DMS53 treated with DMSO at 0.1 percent for 48 hours (cell line): Measurements from ENCODE around the gene CETP.

ENCODE experiments used
- DNase-seq: peaks from one replicate; lab custom pipeline; 2025; ENCODE audit not compliant: unreplicated experiment; lab: John Stamatoyannopoulos, UW

The CETP gene

DNA sequence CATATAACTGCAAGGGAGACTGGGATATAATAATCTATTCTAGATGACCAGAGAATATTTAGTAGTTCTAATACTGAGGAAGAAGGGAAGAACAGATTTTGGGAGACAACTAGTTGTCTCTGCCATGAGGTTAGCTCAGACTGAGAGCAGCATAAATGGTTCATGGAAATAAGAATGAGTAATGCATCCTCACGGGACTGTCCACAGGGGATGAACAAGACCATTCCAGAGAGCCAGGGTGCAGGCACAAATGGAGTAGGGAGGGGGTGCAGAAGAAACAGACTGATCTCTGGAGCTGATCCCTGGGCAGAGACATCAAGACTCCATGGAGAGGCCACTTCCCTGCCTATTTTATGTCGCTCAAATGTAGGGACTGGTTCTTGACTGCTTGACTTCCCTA lies 58.0 kb downstream of the CETP start:
- no peak for DNase-seq

DNA sequence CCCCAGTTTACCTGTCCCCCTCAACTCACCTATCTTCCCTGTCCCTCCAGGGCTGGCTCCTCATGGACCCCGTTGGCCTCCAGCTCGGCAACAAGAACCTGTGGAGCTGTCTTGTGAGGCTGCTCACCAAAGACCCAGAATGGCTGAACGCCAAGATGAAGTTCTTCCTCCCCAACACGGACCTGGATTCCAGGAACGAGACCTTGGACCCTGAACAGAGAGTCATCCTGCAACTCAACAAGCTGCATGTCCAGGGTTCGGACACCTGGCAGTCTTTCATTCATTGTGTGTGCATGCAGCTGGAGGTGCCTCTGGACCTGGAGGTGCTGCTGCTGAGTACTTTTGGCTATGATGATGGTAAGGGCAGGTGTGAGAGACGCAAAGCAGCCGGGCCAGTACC lies 58.9 kb downstream of the CETP start:
- DNase-seq, result no peak

DNA sequence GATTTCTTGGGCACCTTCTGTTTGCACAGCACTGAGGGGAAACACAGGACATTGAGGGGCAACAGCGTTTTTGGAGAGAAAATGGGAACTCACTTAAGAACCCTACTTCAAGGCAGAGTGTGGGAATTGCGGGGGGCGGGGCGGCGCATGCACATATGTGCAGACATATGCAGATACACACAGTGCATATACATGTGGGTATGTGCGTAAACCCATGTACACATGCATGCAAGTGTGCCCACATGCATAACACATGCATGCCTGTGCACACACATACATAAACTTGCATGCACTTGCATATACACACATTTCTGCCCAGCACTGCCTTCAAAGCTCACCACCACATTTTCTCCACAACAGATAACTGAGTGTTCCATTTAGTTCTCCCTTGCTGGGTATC lies 60.0 kb downstream of the CETP start:
- DNase-seq, result no peak

DNA sequence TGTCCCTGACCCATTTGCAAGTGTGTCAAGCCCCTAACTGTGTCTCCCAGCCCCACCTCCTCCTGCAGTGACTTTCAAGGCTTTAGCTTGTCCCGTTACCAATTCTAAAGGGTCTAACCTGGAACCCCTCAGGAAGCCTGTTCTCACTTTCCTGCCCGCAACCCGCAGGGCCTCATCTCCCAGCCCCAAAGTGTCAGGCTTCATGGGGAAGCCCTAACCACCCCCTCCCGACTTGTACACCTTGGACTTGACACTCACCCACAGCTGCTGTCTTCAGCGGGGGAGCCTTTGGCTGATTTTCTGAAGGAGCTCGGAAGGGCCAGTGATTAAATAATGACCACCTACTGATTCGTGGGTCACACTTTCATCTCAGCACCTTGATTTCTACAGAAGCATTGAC lies 60.7 kb downstream of the CETP start:
- DNase-seq, result no peak

DNA sequence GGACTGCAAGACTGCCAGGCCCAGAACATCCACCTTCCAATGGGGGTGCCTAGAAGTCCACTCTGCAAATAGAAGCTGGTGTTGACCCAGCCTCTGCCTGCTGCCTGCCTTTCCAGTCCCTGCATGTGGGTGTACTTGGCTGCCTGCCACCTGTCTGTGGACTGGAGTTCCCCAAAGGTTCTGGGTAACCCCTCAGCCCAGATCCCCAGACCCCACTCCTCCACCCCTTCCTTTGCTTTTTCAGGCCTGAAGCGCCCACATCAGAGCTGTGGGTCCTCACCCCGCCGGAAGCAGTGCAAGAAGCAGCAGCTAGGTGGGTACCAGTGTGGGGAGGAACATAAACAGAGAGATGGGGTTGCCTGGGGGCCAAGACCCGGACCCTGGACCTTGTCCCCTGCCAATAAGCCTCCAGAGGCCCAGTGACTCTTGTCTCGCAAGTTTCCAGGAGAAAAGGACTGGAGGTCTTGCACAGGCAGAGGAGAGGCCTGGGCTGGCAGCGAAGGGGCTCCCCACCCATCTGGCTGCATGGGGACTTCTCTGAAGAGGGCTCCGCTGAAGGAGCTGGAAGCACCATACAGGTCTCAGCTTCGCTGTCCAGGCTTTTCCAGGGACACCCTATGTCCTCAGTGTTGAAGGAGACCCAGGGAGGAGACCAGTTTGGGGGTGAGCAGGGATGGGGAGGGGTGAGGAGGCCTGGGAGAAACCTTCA lies 61.9 kb downstream of the CETP start:
- no peak for DNase-seq

DNA sequence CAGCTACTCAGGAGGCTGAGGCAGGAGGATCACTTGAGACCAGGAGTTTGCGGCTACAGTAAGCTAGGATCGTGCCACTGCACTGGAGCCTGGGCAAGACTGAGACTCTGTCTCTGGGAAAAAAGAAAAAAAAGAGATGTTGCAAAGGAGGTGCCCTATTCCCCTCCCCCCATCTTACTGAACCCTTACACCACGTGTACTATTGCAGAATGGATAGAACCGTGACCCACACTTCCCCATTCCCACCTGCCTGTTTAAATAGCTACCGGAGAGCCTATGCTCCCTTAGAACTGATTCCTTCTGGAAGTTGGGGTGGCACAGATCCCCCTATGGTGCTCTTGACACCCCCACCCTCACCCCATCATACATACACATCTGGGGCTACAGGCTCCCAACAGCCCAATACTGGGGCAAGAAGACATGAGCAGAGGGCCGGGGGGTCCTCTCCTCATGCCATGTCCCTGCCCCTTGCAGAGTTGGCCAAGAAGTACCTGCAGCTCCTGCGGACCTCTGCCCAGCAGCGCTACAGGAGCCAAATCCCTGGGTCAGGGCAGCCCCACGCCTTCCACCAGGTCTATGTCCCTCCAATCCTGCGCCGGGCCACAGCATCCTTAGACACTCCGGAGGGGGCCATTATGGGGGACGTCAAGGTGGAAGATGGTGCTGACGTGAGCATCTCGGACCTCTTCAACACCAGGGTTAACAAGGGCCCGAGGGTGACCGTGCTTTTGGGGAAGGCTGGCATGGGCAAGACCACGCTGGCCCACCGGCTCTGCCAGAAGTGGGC lies 63.3 kb downstream of the CETP start:
- DNase-seq, result no peak

DNA sequence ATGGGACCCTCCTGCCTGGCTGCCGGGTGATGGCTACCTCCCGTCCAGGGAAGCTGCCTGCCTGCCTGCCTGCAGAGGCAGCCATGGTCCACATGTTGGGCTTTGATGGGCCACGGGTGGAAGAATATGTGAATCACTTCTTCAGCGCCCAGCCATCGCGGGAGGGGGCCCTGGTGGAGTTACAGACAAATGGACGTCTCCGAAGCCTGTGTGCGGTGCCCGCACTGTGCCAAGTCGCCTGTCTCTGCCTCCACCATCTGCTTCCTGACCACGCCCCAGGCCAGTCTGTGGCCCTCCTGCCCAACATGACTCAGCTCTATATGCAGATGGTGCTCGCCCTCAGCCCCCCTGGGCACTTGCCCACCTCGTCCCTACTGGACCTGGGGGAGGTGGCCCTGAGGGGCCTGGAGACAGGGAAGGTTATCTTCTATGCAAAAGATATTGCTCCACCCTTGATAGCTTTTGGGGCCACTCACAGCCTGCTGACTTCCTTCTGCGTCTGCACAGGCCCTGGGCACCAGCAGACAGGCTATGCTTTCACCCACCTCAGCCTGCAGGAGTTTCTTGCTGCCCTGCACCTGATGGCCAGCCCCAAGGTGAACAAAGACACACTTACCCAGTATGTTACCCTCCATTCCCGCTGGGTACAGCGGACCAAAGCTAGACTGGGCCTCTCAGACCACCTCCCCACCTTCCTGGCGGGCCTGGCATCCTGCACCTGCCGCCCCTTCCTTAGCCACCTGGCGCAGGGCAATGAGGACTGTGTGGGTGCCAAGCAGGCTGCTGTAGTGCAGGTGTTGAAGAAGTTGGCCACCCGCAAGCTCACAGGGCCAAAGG lies 64.4 kb downstream of the CETP start:
- no peak for DNase-seq

DNA sequence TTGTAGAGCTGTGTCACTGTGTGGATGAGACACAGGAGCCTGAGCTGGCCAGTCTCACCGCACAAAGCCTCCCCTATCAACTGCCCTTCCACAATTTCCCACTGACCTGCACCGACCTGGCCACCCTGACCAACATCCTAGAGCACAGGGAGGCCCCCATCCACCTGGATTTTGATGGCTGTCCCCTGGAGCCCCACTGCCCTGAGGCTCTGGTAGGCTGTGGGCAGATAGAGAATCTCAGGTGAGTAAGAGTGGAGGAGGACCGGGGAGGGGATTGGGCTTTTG lies 65.0 kb downstream of the CETP start:
- DNase-seq, result no peak

DNA sequence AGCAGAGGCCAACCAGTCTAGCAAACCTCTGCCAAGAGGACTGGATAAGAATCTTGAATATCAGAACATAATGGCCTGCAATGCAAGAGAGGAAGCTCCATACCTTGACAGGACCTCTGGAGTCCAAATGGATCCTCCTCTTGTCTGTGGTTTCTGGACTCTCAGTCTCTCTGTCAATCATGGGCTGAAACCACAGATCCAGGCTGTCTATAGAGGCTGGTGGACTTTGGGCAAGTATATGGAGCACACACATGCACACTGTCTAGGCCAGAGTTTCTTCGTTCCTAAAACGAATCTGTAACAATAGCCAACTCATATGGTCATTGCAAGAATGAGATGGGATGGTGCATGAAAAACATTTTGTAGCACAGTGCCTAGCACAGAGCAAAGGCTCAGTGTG lies 65.3 kb downstream of the CETP start:
- no peak for DNase-seq

DNA sequence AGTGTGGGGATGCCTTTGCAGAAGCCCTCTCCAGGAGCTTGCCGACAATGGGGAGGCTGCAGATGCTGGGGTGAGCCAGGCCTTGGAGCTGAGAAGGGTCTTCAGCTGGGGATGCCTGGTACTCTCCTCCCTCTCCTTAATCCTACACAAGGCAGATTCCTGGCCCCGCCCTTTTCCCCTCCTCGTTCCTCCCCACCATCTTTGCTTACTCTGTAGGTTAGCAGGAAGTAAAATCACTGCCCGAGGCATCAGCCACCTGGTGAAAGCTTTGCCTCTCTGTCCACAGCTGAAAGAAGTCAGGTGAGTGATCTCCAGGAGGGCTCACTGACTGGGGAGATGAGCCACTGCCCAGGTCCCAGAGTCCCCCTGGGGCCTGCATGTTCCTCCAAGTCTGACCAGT lies 66.3 kb downstream of the CETP start:
- no peak for DNase-seq

DNA sequence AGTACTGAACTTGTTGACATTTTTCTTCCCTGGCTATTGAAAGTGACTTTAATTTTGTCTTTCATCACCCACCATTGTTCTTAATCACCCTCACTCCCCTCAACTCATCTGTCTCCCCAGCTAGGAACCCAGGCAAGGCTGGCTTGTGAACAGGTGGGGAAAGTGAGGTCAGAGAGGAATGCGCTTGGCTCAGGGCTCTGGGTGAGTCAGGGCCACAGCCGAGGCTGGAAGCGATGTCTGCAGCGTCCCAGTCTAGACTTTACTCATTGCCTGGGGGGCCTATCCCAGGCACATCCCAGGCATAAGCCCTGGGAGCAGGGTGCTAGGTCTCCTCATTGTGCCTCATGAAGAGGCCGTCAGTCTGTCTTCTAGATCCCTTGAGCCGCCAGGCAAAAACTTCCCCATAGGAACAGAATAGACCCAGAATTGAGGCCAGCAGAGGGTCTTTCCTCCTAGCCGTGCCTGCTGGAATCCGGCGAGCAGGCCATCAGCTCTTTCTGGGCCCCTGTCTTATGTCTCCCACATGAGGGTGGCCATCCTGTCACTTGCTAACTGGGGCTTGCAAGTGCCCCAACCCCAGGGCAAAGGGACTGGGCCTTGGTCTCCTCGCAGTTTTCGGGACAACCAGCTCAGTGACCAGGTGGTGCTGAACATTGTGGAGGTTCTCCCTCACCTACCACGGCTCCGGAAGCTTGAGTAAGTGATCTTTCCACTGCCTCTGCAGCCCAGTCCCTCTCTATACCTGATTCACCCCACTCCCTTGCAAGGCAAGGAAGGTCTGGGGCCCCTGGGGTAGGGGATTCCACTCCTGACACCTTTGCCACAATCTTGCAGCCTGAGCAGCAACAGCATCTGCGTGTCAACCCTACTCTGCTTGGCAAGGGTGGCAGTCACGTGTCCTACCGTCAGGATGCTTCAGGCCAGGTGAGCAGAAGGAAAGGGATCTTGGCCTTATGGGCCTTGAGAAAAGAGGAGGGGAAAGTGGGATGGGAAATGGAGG lies 67.7 kb downstream of the CETP start:
- DNase-seq, result no peak

DNA sequence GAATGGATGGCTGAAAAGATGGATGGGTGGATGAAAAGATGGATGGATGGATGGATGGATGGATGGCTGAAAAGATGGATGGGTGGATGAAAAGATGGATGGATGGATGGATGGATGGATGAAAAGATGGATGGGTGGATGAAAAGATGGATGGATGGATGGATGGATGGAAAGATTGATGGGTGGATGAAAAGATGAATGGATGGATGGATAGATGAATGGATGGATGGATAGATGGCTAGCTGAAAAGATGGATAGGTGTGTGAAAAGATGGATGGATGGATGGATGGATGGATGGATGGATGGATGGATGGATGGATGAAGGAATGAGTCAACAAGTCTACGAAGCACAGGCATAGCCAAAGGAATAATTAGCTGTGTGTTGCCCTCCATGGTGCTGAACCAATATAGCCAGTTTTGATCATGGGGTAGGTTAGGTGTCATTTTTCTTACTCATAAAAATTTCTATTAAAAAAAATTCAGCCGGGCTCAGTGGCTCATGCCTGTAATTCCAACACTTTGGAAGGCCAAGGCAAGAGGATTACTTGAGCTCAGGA lies 68.7 kb downstream of the CETP start:
- no peak for DNase-seq

DNA sequence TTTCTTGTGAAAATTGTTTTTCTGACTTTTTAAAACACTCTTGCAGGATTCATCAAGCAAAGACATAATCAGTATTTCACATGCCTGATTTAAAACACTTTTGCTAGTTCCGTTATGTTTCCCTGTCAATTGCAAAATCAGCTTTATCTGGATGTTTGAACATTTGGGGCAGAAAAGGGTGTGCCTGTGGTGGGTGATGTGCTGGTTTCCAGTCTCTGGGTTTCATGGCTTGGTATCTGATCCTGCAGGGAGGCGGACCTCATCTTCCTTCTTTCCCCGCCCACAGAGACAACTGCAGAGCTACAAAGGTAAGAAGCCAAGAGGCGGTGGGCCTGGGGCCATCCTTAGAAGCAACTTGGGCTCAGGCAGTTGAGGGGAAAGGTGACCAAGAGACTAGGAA lies 69.4 kb downstream of the CETP start:
- DNase-seq, result no peak

DNA sequence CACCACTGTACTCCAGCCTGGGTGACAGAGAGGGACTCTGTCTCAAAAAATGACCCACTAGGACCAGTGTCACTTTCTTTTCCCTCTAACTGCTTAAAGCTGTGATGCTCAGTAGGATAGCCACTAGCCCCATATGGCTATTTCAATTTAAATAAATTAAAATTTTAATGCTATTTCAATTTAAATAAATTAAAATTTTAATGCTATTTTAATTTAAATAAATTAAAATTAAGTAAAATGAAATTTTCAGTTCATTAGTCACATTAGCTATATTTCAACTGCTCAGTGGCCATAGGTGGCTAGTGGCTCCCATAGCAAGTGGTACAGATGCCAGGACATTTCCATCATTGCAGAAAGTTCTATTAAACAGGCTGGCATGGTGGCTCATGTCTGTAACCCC lies 70.6 kb downstream of the CETP start:
- DNase-seq, result no peak

DNA sequence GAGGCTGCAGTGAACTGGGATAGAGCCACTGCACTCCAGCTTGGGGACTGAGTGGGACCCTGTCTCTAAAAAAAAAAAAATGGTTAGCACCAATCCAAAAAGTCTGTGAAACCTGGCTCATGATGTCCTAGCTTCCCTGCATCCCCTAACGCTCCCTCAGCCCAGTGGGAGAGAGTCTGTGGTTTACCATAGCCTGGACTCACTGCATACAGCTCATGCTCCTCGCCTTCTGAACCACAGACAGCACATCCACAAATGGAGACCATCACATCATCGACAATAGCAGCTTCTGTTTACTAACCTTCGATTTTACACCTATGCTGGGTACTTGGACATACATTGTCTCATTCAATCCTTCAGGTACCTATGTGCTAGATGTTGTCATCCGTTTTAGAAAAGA lies 71.2 kb downstream of the CETP start:
- no peak for DNase-seq
